ENCODE measurements around the gene TFDP2. TPM values are rescaled to one million over a fixed set of nuclear protein-coding genes. Genes with fewer than 3 reads are reported as not detected.
A peak's percentile ranks its signal among the peaks of the same experiment; 100 is the strongest.

Gene TFDP2
- total RNA-seq, 1 experiment from 2014 or later = 43.2 TPM

GRCh38 chr3:141939759-141940158 is 209.6 kb downstream of the TFDP2 start:
- Mint-ChIP-seq H3K27me3 (ENCODE audit: insufficient read depth, unreplicated experiment) (no peaks in the 10 kb centered on the region), H3K9me3 (ENCODE audit: unreplicated experiment) (no peaks in the 10 kb centered on the region), H3K4me3 (ENCODE audit: unreplicated experiment) (no peak overlapping the region), H3K36me3 (ENCODE audit: insufficient read depth, unreplicated experiment) (no peaks in the 10 kb centered on the region), H3K4me1 (ENCODE audit: insufficient read depth, unreplicated experiment) (peaks cover 24% of the 10 kb centered on the region), H3K27ac (ENCODE audit: low read depth, unreplicated experiment) (peak overlapping the region; percentile 47)
- intact Hi-C loops (cut with micrococcal nuclease) = no loop called here
- CTCF ChIA-PET = interaction anchor here (1.1 kb wide), 1 partner anchor 346 kb away, joined by 4 read pairs; no protein-coding TSS in a partner anchor
- TF ChIP-seq CTCF (IDR thresholded peaks at IDR 0.05; ENCODE audit: unreplicated experiment) = no peak
- BruUV-seq (replicated peaks) = TSS peak; percentile 26
- no peak for DNase-seq (ENCODE audit: unreplicated experiment)
- POLR2A ChIA-PET = interaction anchor here (1.0 to 1.5 kb wide), 2 partner anchors 15 to 88 kb away, joined by 4 to 8 read pairs; no protein-coding TSS in a partner anchor

- no peaks in the 10 kb centered on the region for H3K36me3 Mint-ChIP-seq (ENCODE audit: insufficient read depth, unreplicated experiment)
- intact Hi-C loops (cut with micrococcal nuclease) = no loop called here
- no peak overlapping the region for H3K4me3 Mint-ChIP-seq (ENCODE audit: unreplicated experiment)
- peak overlapping the region; percentile 56 for H3K27ac Mint-ChIP-seq (ENCODE audit: low read depth, unreplicated experiment)
- POLR2A ChIA-PET = interaction anchor here (1.3 to 1.6 kb wide), 2 partner anchors 9 to 22 kb away, joined by 4 to 5 read pairs; no protein-coding TSS in a partner anchor
- BruUV-seq (replicated peaks) = no TSS peak
- H3K27me3 Mint-ChIP-seq (ENCODE audit: insufficient read depth, unreplicated experiment) = no peaks in the 10 kb centered on the region
- no peak for TF ChIP-seq CTCF (IDR thresholded peaks at IDR 0.05; ENCODE audit: unreplicated experiment)
- CTCF ChIA-PET = no interaction called here
- DNase-seq (ENCODE audit: unreplicated experiment) = no peak
- H3K4me1 Mint-ChIP-seq (ENCODE audit: insufficient read depth, unreplicated experiment) = peaks cover 24% of the 10 kb centered on the region
- no peaks in the 10 kb centered on the region for H3K9me3 Mint-ChIP-seq (ENCODE audit: unreplicated experiment)
Observed at GRCh38 chr3:141938011-141938500, 211.3 kb downstream of the TFDP2 start.

GRCh38 chr3:141934354-141934753 is 215.0 kb downstream of the TFDP2 start:
- CTCF ChIA-PET = interaction anchor here (0.7 kb wide), 1 partner anchor 460 kb away, joined by 3 read pairs; no protein-coding TSS in a partner anchor

More at GRCh38 chr3:141934354-141934753, 215.0 kb downstream of the TFDP2 start:
- Mint-ChIP-seq H3K27ac (ENCODE audit: low read depth, unreplicated experiment) (no peak overlapping the region), H3K36me3 (ENCODE audit: insufficient read depth, unreplicated experiment) (peaks cover 10% of the 10 kb centered on the region), H3K4me3 (ENCODE audit: unreplicated experiment) (no peak overlapping the region), H3K27me3 (ENCODE audit: insufficient read depth, unreplicated experiment) (no peaks in the 10 kb centered on the region), H3K9me3 (ENCODE audit: unreplicated experiment) (no peaks in the 10 kb centered on the region), H3K4me1 (ENCODE audit: insufficient read depth, unreplicated experiment) (peaks cover 7% of the 10 kb centered on the region)
- no TSS peak for BruUV-seq (replicated peaks)
- no peak for TF ChIP-seq CTCF (IDR thresholded peaks at IDR 0.05; ENCODE audit: unreplicated experiment)
- POLR2A ChIA-PET = interaction anchor here (0.6 to 0.9 kb wide), 2 partner anchors 312 to 395 kb away, joined by 3 to 4 read pairs; no protein-coding TSS in a partner anchor
- intact Hi-C loops (cut with micrococcal nuclease) = no loop called here
- no peak for DNase-seq (ENCODE audit: unreplicated experiment)
